Gastrocnemius medialis (tissue), 4 donors: ENCODE measurements around the gene COL9A3. TPM values are rescaled to one million over a fixed set of nuclear protein-coding genes. Genes with fewer than 3 reads are reported as not detected.

Source experiments
- ATAC-seq, 2 donors: fragments of 150-250 bp; one replicate each; pipeline ENCODE4 v1.9.1; 2016
- DNase-seq, 2 donors: peaks; one replicate each; pipeline ENCODE4 v3.0.0-alpha.2; 2019
- H3K27ac ChIP-seq, 4 donors: fragments of 200-600 bp; sonication (generic); 1 replicate in 1 of 4; 2 replicates in 3 of 4; pipeline ENCODE4 v1.5.1; 2016 to 2018; ENCODE audit warnings: mild to moderate bottlenecking in 2 of 4, moderate library complexity in 1 of 4
- H3K27me3 ChIP-seq, 3 donors: fragments of 200-600 bp; sonication (generic) in 2 of 3; 1 replicate in 1 of 3; 2 replicates in 2 of 3; pipeline versions ENCODE4 v1.5.1 to v1.6.0; 2016 to 2019; ENCODE audit warnings: mild to moderate bottlenecking in 1 of 3, moderate library complexity in 1 of 3
- H3K36me3 ChIP-seq, 2 donors: fragments of 200-600 bp; sonication (generic) in 1 of 2; one replicate each; pipeline ENCODE4 v1.5.1; 2017 to 2018
- H3K4me1 ChIP-seq, 2 donors: fragments of 200-600 bp; sonication (generic) in 1 of 2; one replicate each; pipeline ENCODE4 v1.5.1; 2016 to 2017; ENCODE audit warnings: mild to moderate bottlenecking in 2 of 2
- H3K4me3 ChIP-seq, 4 donors: fragments of 200-600 bp; sonication (generic) in 3 of 4; 1 replicate in 1 of 4; 2 replicates in 3 of 4; pipeline ENCODE4 v1.5.1; 2016 to 2019; ENCODE audit warnings: mild to moderate bottlenecking in 2 of 4
- H3K9me3 ChIP-seq, 3 donors: fragments of 200-600 bp; sonication (generic) in 2 of 3; 1 replicate in 1 of 3; 2 replicates in 2 of 3; pipeline ENCODE4 v1.5.1; 2016 to 2019
- CTCF ChIP-seq, 5 experiments: fragments of 450-650 bp in 3 of 5; fragments of 200-600 bp in 2 of 5; sonication (generic) in 2 of 5; IDR thresholded peaks in 4 of 5; conservative IDR thresholded peaks in 1 of 5; 1 replicate in 4 of 5; 2 replicates in 1 of 5; pipeline ENCODE4 v1.5.1; 2016 to 2019; ENCODE audit warnings: antibody characterized with exemption in 5 of 5, mild to moderate bottlenecking in 3 of 5, moderate library complexity in 3 of 5
- POLR2A ChIP-seq, 2 donors: fragments of 450-650 bp; IDR thresholded peaks; one replicate each; pipeline ENCODE4 v1.6.1; 2017; ENCODE audit warnings: antibody characterized with exemption in 2 of 2, mild to moderate bottlenecking in 2 of 2, moderate library complexity in 2 of 2
- in situ Hi-C, 4 donors: fragments of 200-750 bp; cut with MboI; loops; one replicate each; pipeline versions ENCODE4 v1.15.0 to v1.8.0; 2017; ENCODE audit warnings: low sequenced_read_pairs in 4 of 4
- intact Hi-C: fragments of 100-400 bp; cut with DNase I; formaldehyde crosslinking; loops from one replicate; pipeline ENCODE4 v1.15.1; 2023; ENCODE audit warnings: low total_unique reads
- total RNA-seq, 4 donors: library from RNA; depleted of rRNA; stranded (reverse); fragments of >200 nt; gene quantifications; one replicate each; pipeline versions ENCODE4 v1.1.0 to v1.2.3, GENCODE V29; 2016

Gene COL9A3
- total RNA-seq, 4 donors from 2014 or later: 0.41 to 4.1 (median 1.6) TPM

- H3K27me3 ChIP-seq: peaks cover 6 to 17% (median 16%) of the 10 kb centered on the region in 3 donors
- DNase-seq: no peak
- in situ Hi-C loops: no loop called here
- intact Hi-C loops: no loop called here
- no peaks in the 10 kb centered on the region for H3K4me1 ChIP-seq
- no peak overlapping the region for H3K4me3 ChIP-seq
- no peak for TF ChIP-seq POLR2A (IDR thresholded peaks at IDR 0.05)
- no peak for TF ChIP-seq CTCF (IDR thresholded peaks at IDR 0.05 in 4 of 5, conservative IDR thresholded peaks at IDR 0.05 in 1 of 5)
- no peaks in the 10 kb centered on the region for H3K36me3 ChIP-seq
- H3K9me3 ChIP-seq: no peaks in the 10 kb centered on the region
- ATAC-seq: no peak
- no peak overlapping the region for H3K27ac ChIP-seq
These were observed 14.0 kb downstream of the COL9A3 start for GRCh38 chr20:62830821-62831220.

GRCh38 chr20:62831361-62831788 lies 14.5 kb downstream of the COL9A3 start:
- intact Hi-C loops (no loop called here), in situ Hi-C loops (no loop called here)
- Histone ChIP-seq H3K27me3 (peaks cover 11 to 22% (median 16%) of the 10 kb centered on the region in 3 donors), H3K27ac (no peak overlapping the region), H3K9me3 (no peaks in the 10 kb centered on the region), H3K4me3 (no peak overlapping the region), H3K4me1 (no peaks in the 10 kb centered on the region), H3K36me3 (no peaks in the 10 kb centered on the region)
- DNase-seq (no peak), ATAC-seq (no peak)
- TF ChIP-seq POLR2A (IDR thresholded peaks at IDR 0.05) (no peak), CTCF (IDR thresholded peaks at IDR 0.05 in 4 of 5, conservative IDR thresholded peaks at IDR 0.05 in 1 of 5) (no peak)

GRCh38 chr20:62831854-62832211 lies 15.0 kb downstream of the COL9A3 start:
- intact Hi-C loops (no loop called here), in situ Hi-C loops (no loop called here)
- Histone ChIP-seq H3K9me3 (no peaks in the 10 kb centered on the region), H3K27ac (no peak overlapping the region), H3K4me3 (no peak overlapping the region), H3K4me1 (no peaks in the 10 kb centered on the region), H3K36me3 (no peaks in the 10 kb centered on the region), H3K27me3 (peaks cover 11 to 27% (median 16%) of the 10 kb centered on the region in 3 donors)
- TF ChIP-seq POLR2A (IDR thresholded peaks at IDR 0.05) (no peak), CTCF (IDR thresholded peaks at IDR 0.05 in 4 of 5, conservative IDR thresholded peaks at IDR 0.05 in 1 of 5) (no peak)
- no peak for ATAC-seq
- no peak for DNase-seq

- H3K4me1 ChIP-seq: no peaks in the 10 kb centered on the region
- DNase-seq: no peak
- in situ Hi-C loops: no loop called here
- H3K27me3 ChIP-seq: peaks cover 15 to 27% (median 21%) of the 10 kb centered on the region in 3 donors
- H3K27ac ChIP-seq: no peak overlapping the region
- TF ChIP-seq POLR2A (IDR thresholded peaks at IDR 0.05) (no peak), CTCF (IDR thresholded peaks at IDR 0.05 in 4 of 5, conservative IDR thresholded peaks at IDR 0.05 in 1 of 5) (no peak)
- intact Hi-C loops: no loop called here
- no peak for ATAC-seq
- H3K36me3 ChIP-seq: no peaks in the 10 kb centered on the region
- H3K4me3 ChIP-seq: no peak overlapping the region
- no peaks in the 10 kb centered on the region for H3K9me3 ChIP-seq
These were observed 15.5 kb downstream of the COL9A3 start for GRCh38 chr20:62832212-62832922.
